ENCODE data around the gene KLHL18.
"Not testable (repeated sequence)": the region's sequence is repeated elsewhere in the genome, so short reads cannot be mapped to it uniquely, and the experiment has no call there.

KLHL18 gene

GRCh38 chr3:47360110-47360517 lies 77.4 kb downstream of the KLHL18 start:
- not testable (repeated sequence) for DNase-seq (ENCODE audit: low read depth in 2 of 2)

- no peak for DNase-seq (ENCODE audit: low read depth in 2 of 2)
Observed at GRCh38 chr3:47362701-47363100, 80.0 kb downstream of the KLHL18 start.

GRCh38 chr3:47365213-47366153 lies 82.7 kb downstream of the KLHL18 start:
- no peak for DNase-seq (ENCODE audit: low read depth in 2 of 2)

GRCh38 chr3:47366833-47367232 lies 84.1 kb downstream of the KLHL18 start:
- no peak for DNase-seq (ENCODE audit: low read depth in 2 of 2)

- DNase-seq (ENCODE audit: low read depth in 2 of 2) = no peak
Observed at GRCh38 chr3:47367631-47368030, 84.9 kb downstream of the KLHL18 start.

- not testable (repeated sequence) for DNase-seq (ENCODE audit: low read depth in 2 of 2)
Observed at GRCh38 chr3:47370020-47370419, 87.3 kb downstream of the KLHL18 start.

GRCh38 chr3:47370887-47371697 lies 88.3 kb downstream of the KLHL18 start:
- no peak for DNase-seq (ENCODE audit: low read depth in 2 of 2)

- DNase-seq (ENCODE audit: low read depth in 2 of 2) = no peak
Observed at GRCh38 chr3:47374587-47374986, 91.8 kb downstream of the KLHL18 start.

- no peak for DNase-seq (ENCODE audit: low read depth in 2 of 2)
Observed at GRCh38 chr3:47376393-47376792, 93.6 kb downstream of the KLHL18 start.

- no peak for DNase-seq (ENCODE audit: low read depth in 2 of 2)
Observed at GRCh38 chr3:47377186-47377585, 94.4 kb downstream of the KLHL18 start.

GRCh38 chr3:47378869-47379268 lies 96.1 kb downstream of the KLHL18 start:
- no peak for DNase-seq (ENCODE audit: low read depth in 2 of 2)

GRCh38 chr3:47379411-47379899 lies 96.7 kb downstream of the KLHL18 start:
- DNase-seq (ENCODE audit: low read depth in 2 of 2) = no peak

GRCh38 chr3:47380026-47380600 lies 97.4 kb downstream of the KLHL18 start:
- no peak for DNase-seq (ENCODE audit: low read depth in 2 of 2)

GRCh38 chr3:47380601-47381316 lies 98.0 kb downstream of the KLHL18 start, which contains the start of gene PTPN23:
Gene PTPN23, plus strand, starts transcription at chr3:47381021. Its CDS starts 76 bp downstream, at chr3:47381097.
- peak; percentile 95 to 97 for DNase-seq (ENCODE audit: low read depth in 2 of 2)

GRCh38 chr3:47381317-47382157 lies 98.8 kb downstream of the KLHL18 start:
- DNase-seq (ENCODE audit: low read depth in 2 of 2) = peak; percentile 48 to 53

- no peak for DNase-seq (ENCODE audit: low read depth in 2 of 2)
Observed at GRCh38 chr3:47384425-47384824, 101.7 kb downstream of the KLHL18 start.

GRCh38 chr3:47385007-47385406 lies 102.3 kb downstream of the KLHL18 start:
- DNase-seq (ENCODE audit: low read depth in 2 of 2) = no peak

- DNase-seq (ENCODE audit: low read depth in 2 of 2) = no peak
Observed at GRCh38 chr3:47385796-47386195, 103.1 kb downstream of the KLHL18 start.

- no peak for DNase-seq (ENCODE audit: low read depth in 2 of 2)
Observed at GRCh38 chr3:47392933-47393332, 110.2 kb downstream of the KLHL18 start.

GRCh38 chr3:47394140-47394870 lies 111.6 kb downstream of the KLHL18 start:
- no peak for DNase-seq (ENCODE audit: low read depth in 2 of 2)

Data from stimulated activated CD8-positive, alpha-beta memory T cell treated with anti-CD3 and anti-CD28 coated beads, Interleukin-15, amount 100 ng/mL, for 4 hours (primary cell).